Pulmonary artery endothelial cell (primary cell): ENCODE results near the gene STX8. TPM values are rescaled to one million over a fixed set of nuclear protein-coding genes. Genes with fewer than 3 reads are reported as not detected.
"Not testable (repeated sequence)": the region's sequence is repeated elsewhere in the genome, so short reads cannot be mapped to it uniquely, and the experiment has no call there.

ENCODE experiments used
- DNase-seq: peaks from one replicate; pipeline ENCODE4 v3.0.0-alpha.2; 2011; ENCODE audit warnings: low read depth, low spot score
- total RNA-seq: library from RNA; depleted of rRNA; stranded (reverse); fragments of >200 nt; gene quantifications from 2 replicates; pipeline ENCODE4 v1.2.3, GENCODE V29; 2014

The STX8 gene
- total RNA-seq, 1 donor from 2014 or later: 72.6 TPM

GRCh38 chr17:9509236-9509816 is 66.3 kb downstream of the STX8 start:
- DNase-seq: no peak

- no peak for DNase-seq
These were observed 76.6 kb downstream of the STX8 start for GRCh38 chr17:9499041-9499440.

GRCh38 chr17:9498490-9498889 is 77.1 kb downstream of the STX8 start:
- no peak for DNase-seq

- DNase-seq: no peak
These were observed 87.1 kb downstream of the STX8 start for GRCh38 chr17:9488556-9488955.

- DNase-seq: no peak
These were observed 88.2 kb downstream of the STX8 start for GRCh38 chr17:9487406-9487805.

GRCh38 chr17:9484789-9485188 is 90.8 kb downstream of the STX8 start:
- DNase-seq: no peak

- DNase-seq: no peak
These were observed 95.7 kb downstream of the STX8 start for GRCh38 chr17:9479964-9480363.

GRCh38 chr17:9478889-9479288 is 96.7 kb downstream of the STX8 start:
- DNase-seq: no peak

- DNase-seq: no peak
These were observed 100.4 kb downstream of the STX8 start for GRCh38 chr17:9475101-9475658.

GRCh38 chr17:9473711-9474110 is 101.9 kb downstream of the STX8 start:
- DNase-seq: no peak

- no peak for DNase-seq
These were observed 103.1 kb downstream of the STX8 start for GRCh38 chr17:9472541-9472940.

- no peak for DNase-seq
These were observed 103.5 kb downstream of the STX8 start for GRCh38 chr17:9472094-9472493.

- DNase-seq: no peak
These were observed 105.4 kb downstream of the STX8 start for GRCh38 chr17:9470171-9470570.

GRCh38 chr17:9468937-9469336 is 106.7 kb downstream of the STX8 start:
- no peak for DNase-seq

GRCh38 chr17:9468532-9468931 is 107.1 kb downstream of the STX8 start:
- no peak for DNase-seq

GRCh38 chr17:9467518-9467917 is 108.1 kb downstream of the STX8 start:
- DNase-seq: no peak

- DNase-seq: peak; percentile 62
These were observed 110.3 kb downstream of the STX8 start for GRCh38 chr17:9465210-9465921.

GRCh38 chr17:9457005-9457404 is 118.6 kb downstream of the STX8 start:
- DNase-seq: no peak

- DNase-seq: no peak
These were observed 119.3 kb downstream of the STX8 start for GRCh38 chr17:9456330-9456729.

GRCh38 chr17:9451934-9452333 is 123.7 kb downstream of the STX8 start:
- no peak for DNase-seq

- not testable (repeated sequence) for DNase-seq
These were observed 128.3 kb downstream of the STX8 start for GRCh38 chr17:9447298-9447697.

- DNase-seq: peak; percentile 22
These were observed 129.1 kb downstream of the STX8 start for GRCh38 chr17:9446528-9446927.

- no peak for DNase-seq
These were observed 130.2 kb downstream of the STX8 start for GRCh38 chr17:9445424-9445823.
